HG03558 (cell line): Measurements from ENCODE around the gene RBP3.

Experiments used
- ATAC-seq: cut with Tn5 transposase; IDR thresholded peaks from one replicate; pipeline ENCODE4 v1.9.1; 2021; ENCODE audit warnings: moderate number of reproducible peaks; ENCODE audit not compliant: unreplicated experiment; ENCODE audit errors: extremely low read depth

The RBP3 gene

GRCh38 chr10:47369251-47369894, 21.2 kb downstream of the RBP3 start:
- no peak for ATAC-seq

- no peak for ATAC-seq
Measured at GRCh38 chr10:47370015-47370767, 22.0 kb downstream of the RBP3 start.

- no peak for ATAC-seq
Measured at GRCh38 chr10:47370878-47371277, 22.7 kb downstream of the RBP3 start.

GRCh38 chr10:47371629-47372485, 23.7 kb downstream of the RBP3 start:
- ATAC-seq, result no peak

- ATAC-seq, result no peak
Measured at GRCh38 chr10:47372726-47373125, 24.6 kb downstream of the RBP3 start.

- ATAC-seq, result no peak
Measured at GRCh38 chr10:47374611-47375536, 26.7 kb downstream of the RBP3 start.

GRCh38 chr10:47376522-47377220, 28.5 kb downstream of the RBP3 start:
- ATAC-seq, result no peak

- ATAC-seq, result no peak
Measured at GRCh38 chr10:47378183-47378510, 30.0 kb downstream of the RBP3 start.

GRCh38 chr10:47378606-47379444, 30.7 kb downstream of the RBP3 start:
- ATAC-seq, result no peak

- no peak for ATAC-seq
Measured at GRCh38 chr10:47379445-47379785, 31.3 kb downstream of the RBP3 start.

GRCh38 chr10:47379901-47380300, 31.7 kb downstream of the RBP3 start:
- ATAC-seq, result no peak

- ATAC-seq, result no peak
Measured at GRCh38 chr10:47380341-47381102, 32.4 kb downstream of the RBP3 start.

- no peak for ATAC-seq
Measured at GRCh38 chr10:47381103-47381395, 32.9 kb downstream of the RBP3 start.

GRCh38 chr10:47381427-47382379, 33.5 kb downstream of the RBP3 start:
- no peak for ATAC-seq

GRCh38 chr10:47383261-47384147, 35.3 kb downstream of the RBP3 start:
- no peak for ATAC-seq
